GM12873 (cell line): Measurements from ENCODE around the gene ZNF142.

ENCODE experiments used
- CTCF ChIP-seq: IDR thresholded peaks from 2 replicates; pipeline ENCODE4 v1.5.1; 2012; ENCODE audit warnings: low read depth, mild to moderate bottlenecking, moderate library complexity, low read length, control low read depth; ENCODE audit not compliant: insufficient read depth; ENCODE audit errors: missing control alignments

The ZNF142 gene

GRCh38 chr2:218635719-218636118 lies 23.7 kb downstream of the ZNF142 start:
- no peak for TF ChIP-seq CTCF

DNA sequence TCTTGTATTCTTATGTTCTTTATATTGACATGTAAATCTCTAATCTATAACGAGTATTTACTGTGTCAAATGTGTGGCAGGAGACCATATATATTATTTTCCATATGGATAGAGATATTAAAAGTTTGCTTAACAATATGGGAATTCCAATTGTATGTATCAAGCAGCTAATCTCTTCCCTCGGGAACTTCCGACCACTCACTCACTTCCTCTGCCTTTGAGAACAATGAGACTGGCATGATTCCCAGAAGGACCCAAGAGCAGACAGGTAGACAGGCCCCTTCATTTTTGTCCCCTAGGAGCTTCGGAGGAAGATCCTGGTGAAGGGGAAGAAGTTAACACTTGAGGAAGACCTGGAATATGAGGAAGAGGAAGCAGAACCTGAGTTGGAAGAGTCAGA lies 27.6 kb downstream of the ZNF142 start:
- no peak for TF ChIP-seq CTCF

- TF ChIP-seq CTCF, result no peak
Measured at GRCh38 chr2:218627939-218628338, 31.5 kb downstream of the ZNF142 start.

DNA sequence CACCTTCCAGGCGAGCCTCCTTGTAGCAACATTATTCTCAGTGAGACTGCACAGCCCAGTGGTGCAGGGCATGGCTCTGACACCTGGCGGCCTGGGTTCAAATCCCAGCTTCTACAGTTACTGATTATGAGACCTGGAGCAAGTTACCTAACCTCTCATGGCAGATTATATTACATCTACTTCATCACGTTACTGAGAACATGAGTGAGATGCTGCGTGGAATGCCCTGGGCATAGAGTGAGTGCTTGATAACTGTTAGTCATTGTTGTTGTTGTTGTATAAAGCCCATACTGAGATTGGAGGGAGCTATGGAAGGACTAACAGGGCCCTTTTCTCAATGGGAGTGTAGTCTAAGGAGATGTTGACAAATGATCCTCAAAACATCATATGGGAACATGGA lies 33.1 kb downstream of the ZNF142 start:
- no peak for TF ChIP-seq CTCF

GRCh38 chr2:218623366-218623705 lies 36.1 kb downstream of the ZNF142 start:
- no peak for TF ChIP-seq CTCF

GRCh38 chr2:218622606-218623365 lies 36.6 kb downstream of the ZNF142 start:
- no peak for TF ChIP-seq CTCF

- TF ChIP-seq CTCF, result no peak
Measured at GRCh38 chr2:218621007-218621406, 38.4 kb downstream of the ZNF142 start.
